ENCODE data around the gene LAPTM4A.

- no peak for TF ChIP-seq CTCF (conservative IDR thresholded peaks at IDR 0.05)
- TF ChIP-seq ZFX (IDR thresholded peaks at IDR 0.05): no peak
Measured at GRCh38 chr2:19987936-19988335, 63.5 kb downstream of the LAPTM4A start.
